ENCODE measurements around the gene PDSS1.
"Not testable (repeated sequence)": the region's sequence is repeated elsewhere in the genome, so short reads cannot be mapped to it uniquely, and the experiment has no call there.

PDSS1 gene

DNA sequence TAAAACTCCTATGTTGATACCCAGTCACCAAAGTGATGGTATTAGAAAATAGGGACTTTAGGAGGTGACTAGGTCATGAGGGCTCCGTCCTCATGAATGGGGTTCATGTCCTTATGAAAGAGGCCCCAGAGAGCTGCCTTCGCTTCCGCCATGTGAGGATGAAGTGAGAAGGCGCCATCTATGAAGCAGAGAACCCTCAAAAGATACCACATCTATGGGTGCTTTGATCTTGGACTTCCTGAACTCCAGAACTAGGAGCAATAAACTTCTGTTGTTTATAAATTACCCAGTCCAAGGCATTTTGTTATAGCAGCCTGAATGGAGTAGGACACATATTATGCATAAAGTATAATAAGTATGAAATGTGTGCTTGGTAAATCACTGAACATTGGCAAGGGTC is 8.1 kb upstream of the PDSS1 start:
- Mint-ChIP-seq H3K4me3 (no peak overlapping the region), H3K27me3 (peaks cover 25% of the 10 kb centered on the region), H3K36me3 (no peaks in the 10 kb centered on the region), H3K4me1 (no peaks in the 10 kb centered on the region), H3K27ac (no peak overlapping the region), H3K9me3 (no peaks in the 10 kb centered on the region)
- no peak for ATAC-seq

DNA sequence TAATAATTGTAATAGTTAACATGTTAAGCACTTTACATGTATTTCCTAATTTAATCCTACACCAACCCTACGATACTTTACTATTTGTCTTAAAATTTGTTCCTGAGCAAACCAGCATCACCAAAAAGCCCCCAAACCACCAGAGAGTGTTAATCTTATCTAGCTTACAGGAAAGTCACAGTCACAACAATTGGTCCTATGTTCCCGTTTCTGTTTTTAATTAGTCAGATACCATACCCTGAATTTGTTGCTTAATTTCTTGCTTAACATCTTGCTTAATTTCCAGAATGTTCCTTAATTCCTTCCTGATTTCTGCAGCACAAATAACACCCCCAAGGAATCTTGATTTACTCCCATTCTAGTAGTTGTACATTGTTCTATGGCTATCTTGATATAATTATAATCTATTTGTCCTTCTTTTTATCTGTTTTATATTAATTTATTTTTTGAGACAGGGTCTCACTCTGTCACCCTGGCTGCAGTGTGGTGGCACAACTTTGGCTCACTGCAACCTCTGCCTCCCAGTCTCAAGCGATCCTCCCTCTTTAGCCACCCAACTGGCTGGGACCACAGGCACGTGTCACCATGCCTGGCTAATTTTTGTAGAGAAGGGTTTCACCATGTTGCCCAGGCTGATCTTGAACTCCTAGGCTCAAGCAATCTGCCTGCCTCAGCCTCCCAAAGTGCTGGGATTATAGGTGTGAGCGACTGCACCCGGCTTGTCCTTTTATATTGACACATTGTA is 6.6 kb upstream of the PDSS1 start:
- H3K27ac Mint-ChIP-seq, result no peak overlapping the region
- H3K27me3 Mint-ChIP-seq, result peaks cover 16% of the 10 kb centered on the region
- ATAC-seq, result no peak
- H3K4me1 Mint-ChIP-seq, result no peaks in the 10 kb centered on the region
- H3K9me3 Mint-ChIP-seq, result no peaks in the 10 kb centered on the region
- no peak overlapping the region for H3K4me3 Mint-ChIP-seq
- H3K36me3 Mint-ChIP-seq, result no peaks in the 10 kb centered on the region

DNA sequence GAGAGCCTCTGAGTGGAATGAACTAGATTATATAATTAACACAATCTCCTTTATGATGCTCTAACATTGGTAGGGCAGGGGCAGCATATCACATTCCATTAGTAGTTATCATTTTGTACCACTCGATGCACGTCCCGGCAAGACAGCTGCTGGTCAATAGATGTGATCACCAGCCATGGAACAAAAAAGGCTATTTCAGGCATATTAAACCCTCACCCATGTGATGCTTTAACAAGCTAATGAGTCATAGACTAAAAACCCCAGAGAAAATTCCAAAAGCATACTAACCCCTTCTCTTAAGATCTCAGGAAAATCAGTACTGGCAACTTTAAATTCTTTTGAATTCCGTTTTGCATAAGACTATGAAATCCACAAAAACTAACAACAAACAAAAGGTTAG is 3.0 kb upstream of the PDSS1 start:
- H3K4me1 Mint-ChIP-seq, result peaks cover 17% of the 10 kb centered on the region
- not testable (repeated sequence) for ATAC-seq, H3K27ac Mint-ChIP-seq, H3K4me3 Mint-ChIP-seq, H3K9me3 Mint-ChIP-seq, H3K36me3 Mint-ChIP-seq, H3K27me3 Mint-ChIP-seq

DNA sequence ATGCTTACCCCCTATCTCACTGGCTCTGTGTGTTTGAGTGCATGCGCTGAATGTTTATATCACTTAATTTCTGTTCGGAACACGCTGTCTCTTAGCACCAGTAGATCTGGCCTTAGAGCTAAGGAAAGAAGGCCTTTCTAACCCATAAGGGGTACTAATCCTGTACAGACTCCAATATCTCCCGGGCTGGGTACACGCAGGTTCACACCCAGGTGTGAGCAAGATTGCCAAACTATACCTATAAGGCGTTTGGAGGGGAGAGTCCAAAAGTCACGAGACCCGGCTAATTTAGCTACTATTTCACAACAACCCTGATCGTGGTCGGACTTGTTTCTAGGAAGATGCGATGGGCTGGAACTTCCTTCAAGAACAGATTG is 727 bp upstream of the PDSS1 start:
- Mint-ChIP-seq H3K27me3 (no peaks in the 10 kb centered on the region), H3K27ac (peak overlapping the region; percentile 69), H3K9me3 (no peaks in the 10 kb centered on the region), H3K36me3 (peaks cover 10% of the 10 kb centered on the region), H3K4me3 (peak overlapping the region; percentile 92), H3K4me1 (peaks cover 27% of the 10 kb centered on the region)
- no peak for ATAC-seq

DNA sequence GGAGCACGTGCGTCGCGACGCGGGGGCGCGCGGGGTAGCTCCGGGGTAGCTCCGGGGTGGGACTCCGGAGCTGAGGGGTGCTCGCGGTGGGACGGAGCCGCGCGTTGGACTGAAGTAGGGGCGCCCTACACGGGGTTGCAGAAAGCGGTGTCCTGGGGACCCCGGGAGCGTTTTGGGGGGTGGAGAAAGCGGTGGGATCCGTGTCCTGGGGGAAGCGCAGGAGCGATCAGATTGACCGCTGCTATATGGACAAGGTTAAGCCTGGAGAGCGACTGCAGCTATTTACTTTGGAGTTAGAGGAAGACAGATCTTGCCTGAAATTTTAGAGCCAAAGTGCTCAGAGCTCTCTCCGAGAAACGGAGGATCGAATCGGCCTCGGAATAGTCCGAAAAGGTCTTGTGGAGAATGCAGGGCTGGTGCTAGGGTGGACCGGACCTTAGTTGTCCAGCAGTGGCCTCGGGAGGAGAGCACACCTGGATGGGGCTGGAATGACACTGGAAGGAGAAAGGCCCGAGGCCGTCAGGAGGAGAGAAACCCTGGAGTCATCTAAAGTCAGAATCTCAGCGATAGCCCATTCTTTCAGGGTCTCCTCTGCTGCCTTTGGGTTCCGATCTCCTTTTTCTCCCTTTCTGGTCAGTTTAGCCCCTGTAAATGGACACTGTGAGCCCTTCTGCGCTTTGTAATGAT is 564 bp downstream of the PDSS1 start:
- ATAC-seq, result no peak
- H3K36me3 Mint-ChIP-seq, result peaks cover 23% of the 10 kb centered on the region

DNA sequence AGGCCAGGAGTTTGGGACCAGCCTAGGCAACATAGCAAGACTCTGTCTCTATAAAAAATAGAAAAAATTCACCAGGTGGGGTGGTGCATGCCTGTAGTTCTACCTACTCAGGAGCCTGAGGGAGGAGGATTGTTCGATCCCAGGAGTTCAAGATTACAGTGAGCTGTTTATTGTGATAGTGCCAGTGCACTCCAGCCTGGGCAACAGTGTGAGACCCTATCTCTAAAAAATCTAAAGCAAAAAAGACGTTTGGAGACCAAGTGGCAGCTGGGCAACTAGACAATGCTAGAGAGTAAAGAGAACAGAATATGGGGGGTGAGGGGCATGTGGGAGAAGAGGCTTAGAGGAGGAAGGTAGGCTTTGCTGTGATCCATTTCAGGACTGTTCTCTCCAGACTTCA is 1.4 kb downstream of the PDSS1 start:
- Mint-ChIP-seq H3K36me3 (peaks cover 24% of the 10 kb centered on the region), H3K27me3 (no peaks in the 10 kb centered on the region), H3K27ac (peak overlapping the region; percentile 69), H3K4me1 (peaks cover 34% of the 10 kb centered on the region), H3K4me3 (peak overlapping the region; percentile 92), H3K9me3 (no peaks in the 10 kb centered on the region)
- no peak for ATAC-seq

More for the DNA sequence above, 564 bp downstream of the PDSS1 start:
- Mint-ChIP-seq H3K27me3 (no peaks in the 10 kb centered on the region), H3K27ac (peak overlapping the region; percentile 69), H3K9me3 (no peaks in the 10 kb centered on the region), H3K4me3 (peak overlapping the region; percentile 92), H3K4me1 (peaks cover 34% of the 10 kb centered on the region)

DNA sequence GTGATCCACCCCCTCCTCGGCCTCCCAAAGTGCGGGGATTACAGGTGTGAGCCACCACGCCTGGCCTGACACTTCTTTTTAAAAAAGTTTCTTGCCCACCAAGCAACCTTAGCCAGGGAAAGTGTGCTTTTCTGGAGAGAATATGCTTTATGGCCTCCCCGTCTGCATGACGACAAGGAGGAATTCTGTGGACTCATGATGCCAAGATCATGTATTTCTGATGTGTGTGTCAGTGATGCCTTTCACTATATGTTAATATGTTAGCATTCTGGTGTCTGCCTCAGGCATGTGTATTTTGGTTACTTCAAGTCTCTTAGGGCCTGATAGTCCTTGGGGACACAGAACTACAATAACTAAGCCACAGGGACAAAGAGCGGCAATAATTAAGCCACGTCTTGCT is 2.1 kb downstream of the PDSS1 start:
- peaks cover 34% of the 10 kb centered on the region for H3K4me1 Mint-ChIP-seq
- no peaks in the 10 kb centered on the region for H3K9me3 Mint-ChIP-seq
- no peak for ATAC-seq
- H3K36me3 Mint-ChIP-seq, result peaks cover 24% of the 10 kb centered on the region
- H3K4me3 Mint-ChIP-seq, result no peak overlapping the region
- H3K27me3 Mint-ChIP-seq, result no peaks in the 10 kb centered on the region
- no peak overlapping the region for H3K27ac Mint-ChIP-seq

DNA sequence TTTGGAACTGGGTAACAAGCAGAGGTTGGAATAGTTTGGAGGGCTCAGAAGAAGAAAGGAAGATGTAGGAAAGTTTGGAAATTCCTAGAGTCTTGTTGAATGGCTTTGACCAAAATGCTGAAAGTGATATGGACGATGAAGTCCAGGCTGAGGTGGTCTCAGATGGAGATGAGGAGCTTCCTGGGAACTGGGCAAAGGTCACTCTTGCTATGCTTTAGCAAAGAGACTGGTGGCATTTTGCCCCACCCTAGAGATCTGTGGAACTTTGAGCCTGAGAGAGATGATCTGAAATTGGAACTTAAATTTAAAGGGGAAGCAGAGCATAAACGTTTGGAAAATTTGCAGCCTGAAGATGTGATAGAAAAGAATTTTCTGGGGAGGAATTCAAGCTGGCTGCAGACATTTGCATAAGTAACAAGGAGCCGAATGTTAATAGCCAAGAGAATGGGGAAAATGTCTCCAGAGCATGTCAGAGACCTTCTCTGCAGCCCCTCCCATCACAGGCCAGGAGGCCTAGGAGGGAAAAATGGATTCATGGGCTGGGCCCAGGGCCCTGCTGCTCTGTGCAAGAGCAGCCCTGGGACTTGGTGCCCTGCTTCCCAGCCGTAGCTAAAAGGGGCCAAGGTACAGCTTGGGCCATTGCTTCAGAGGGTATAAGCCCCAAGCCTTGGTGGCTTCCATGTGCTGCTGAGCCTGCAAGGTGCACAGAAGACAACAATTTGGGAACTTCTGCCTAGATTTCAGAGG is 3.6 kb downstream of the PDSS1 start:
- no peaks in the 10 kb centered on the region for H3K9me3 Mint-ChIP-seq
- H3K4me1 Mint-ChIP-seq, result peaks cover 34% of the 10 kb centered on the region
- no peaks in the 10 kb centered on the region for H3K27me3 Mint-ChIP-seq
- peaks cover 34% of the 10 kb centered on the region for H3K36me3 Mint-ChIP-seq
- no peak for ATAC-seq
- H3K27ac Mint-ChIP-seq, result no peak overlapping the region
- no peak overlapping the region for H3K4me3 Mint-ChIP-seq

DNA sequence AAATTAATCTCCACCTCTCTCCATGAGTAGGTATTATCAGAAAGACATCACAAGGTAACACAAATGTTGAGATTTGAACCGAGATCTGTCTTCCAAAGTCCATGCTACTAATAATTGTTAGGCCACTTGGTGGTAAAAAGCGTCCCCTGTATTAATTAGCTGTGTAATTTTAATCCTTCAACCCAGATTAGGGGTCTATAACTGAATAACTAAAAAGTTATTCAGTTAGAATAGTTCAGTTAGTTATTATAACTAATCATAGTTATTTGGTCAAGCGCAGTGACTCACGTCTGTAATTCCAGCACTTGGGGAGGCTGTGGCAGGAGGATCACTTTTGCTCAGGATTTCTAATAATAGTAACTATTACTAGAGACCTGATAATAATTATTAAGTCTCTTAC is 5.6 kb downstream of the PDSS1 start:
- no peak overlapping the region for H3K4me3 Mint-ChIP-seq
- no peaks in the 10 kb centered on the region for H3K27me3 Mint-ChIP-seq
- peaks cover 54% of the 10 kb centered on the region for H3K36me3 Mint-ChIP-seq
- ATAC-seq, result no peak
- peaks cover 29% of the 10 kb centered on the region for H3K4me1 Mint-ChIP-seq
- H3K9me3 Mint-ChIP-seq, result no peaks in the 10 kb centered on the region
- no peak overlapping the region for H3K27ac Mint-ChIP-seq

DNA sequence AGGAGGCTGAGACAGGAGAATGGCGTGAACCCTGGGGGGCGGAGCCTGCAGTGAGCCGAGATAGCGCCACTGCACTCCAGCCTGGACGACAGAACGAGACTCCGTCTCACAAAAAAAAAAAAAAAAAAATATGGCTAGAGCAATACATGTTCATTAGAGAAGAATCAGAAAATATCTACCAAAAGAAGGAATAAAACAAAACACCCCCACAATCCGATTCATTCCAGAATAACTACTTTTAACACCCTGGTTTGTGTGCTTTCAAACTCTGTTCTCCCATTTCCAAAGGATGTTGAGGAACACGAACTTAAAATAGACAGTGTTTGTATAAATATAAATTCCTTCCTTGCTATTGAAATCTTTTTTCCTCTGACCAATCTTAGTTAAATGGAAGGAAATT is 6.5 kb downstream of the PDSS1 start:
- Mint-ChIP-seq H3K27me3 (no peaks in the 10 kb centered on the region), H3K9me3 (no peaks in the 10 kb centered on the region), H3K27ac (no peak overlapping the region), H3K4me1 (peaks cover 21% of the 10 kb centered on the region), H3K4me3 (no peak overlapping the region), H3K36me3 (peaks cover 63% of the 10 kb centered on the region)
- ATAC-seq, result no peak

DNA sequence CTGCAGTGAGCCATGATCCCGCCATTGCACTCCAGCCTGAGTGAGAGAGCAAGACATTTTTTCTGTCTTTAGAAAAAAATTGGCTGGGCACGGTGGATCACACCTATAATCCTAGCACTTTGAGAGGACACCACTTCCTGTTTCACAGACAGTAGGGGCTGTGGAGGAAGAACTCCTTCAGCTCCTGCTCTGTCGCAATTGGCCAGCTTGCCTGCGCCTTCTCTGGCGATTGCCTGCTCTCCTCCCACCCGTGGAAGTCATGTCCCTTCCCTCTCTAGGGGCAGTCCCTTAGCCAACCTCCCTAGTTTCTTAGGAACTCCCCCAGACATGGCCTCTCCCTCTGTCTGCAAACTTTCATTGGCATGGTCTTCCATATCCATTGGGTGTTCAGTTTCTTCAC is 8.7 kb downstream of the PDSS1 start:
- Mint-ChIP-seq H3K36me3 (peaks cover 57% of the 10 kb centered on the region), H3K4me1 (peaks cover 9% of the 10 kb centered on the region), H3K4me3 (no peak overlapping the region), H3K27me3 (no peaks in the 10 kb centered on the region), H3K27ac (no peak overlapping the region), H3K9me3 (no peaks in the 10 kb centered on the region)
- ATAC-seq, result no peak

DNA sequence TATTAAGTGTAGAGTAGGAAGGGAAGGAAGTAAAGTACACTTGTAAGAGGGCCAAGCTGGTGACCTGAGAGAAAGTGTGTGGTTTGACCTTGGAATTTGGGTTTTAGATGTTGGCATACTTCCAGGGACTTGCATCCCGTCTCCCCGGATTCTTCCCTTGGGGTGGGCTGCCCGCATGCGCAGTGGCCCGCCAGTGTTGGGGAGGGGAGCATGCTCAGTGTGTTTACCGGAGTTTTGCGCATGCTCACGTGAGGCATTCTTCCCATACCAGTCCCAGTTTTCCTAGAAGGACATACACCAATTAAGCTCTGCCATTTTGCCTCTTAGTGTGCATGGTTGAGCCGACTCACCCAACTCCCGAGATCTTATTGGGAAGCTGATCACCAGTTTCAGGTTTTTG is 9.4 kb downstream of the PDSS1 start:
- ATAC-seq, result no peak
- no peak overlapping the region for H3K4me3 Mint-ChIP-seq
- H3K9me3 Mint-ChIP-seq, result no peaks in the 10 kb centered on the region
- H3K36me3 Mint-ChIP-seq, result peaks cover 54% of the 10 kb centered on the region
- H3K27me3 Mint-ChIP-seq, result no peaks in the 10 kb centered on the region
- peaks cover 5% of the 10 kb centered on the region for H3K4me1 Mint-ChIP-seq
- no peak overlapping the region for H3K27ac Mint-ChIP-seq

DNA sequence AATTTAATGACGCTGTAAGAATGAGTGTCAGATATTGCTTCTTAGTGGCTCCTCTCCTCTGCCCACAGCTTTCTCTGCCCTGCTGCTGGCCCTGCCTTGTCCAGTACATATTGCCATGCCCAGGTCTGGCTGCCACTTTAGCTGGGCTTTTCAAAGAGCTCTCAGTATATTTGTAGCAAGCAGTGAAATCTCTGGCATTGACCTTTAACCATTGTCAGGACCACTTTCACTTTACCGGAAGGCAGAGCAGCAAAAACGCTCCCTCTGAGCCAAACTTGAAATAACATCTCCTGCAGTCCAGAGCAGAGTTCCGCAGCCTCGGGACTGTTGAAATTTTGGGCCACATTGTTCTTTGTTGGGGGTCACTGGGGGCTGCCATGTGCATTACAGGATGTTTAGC is 13.8 kb downstream of the PDSS1 start:
- Mint-ChIP-seq H3K4me3 (no peak overlapping the region), H3K36me3 (peaks cover 70% of the 10 kb centered on the region), H3K4me1 (no peaks in the 10 kb centered on the region), H3K27ac (no peak overlapping the region), H3K27me3 (no peaks in the 10 kb centered on the region), H3K9me3 (no peaks in the 10 kb centered on the region)
- ATAC-seq, result no peak

DNA sequence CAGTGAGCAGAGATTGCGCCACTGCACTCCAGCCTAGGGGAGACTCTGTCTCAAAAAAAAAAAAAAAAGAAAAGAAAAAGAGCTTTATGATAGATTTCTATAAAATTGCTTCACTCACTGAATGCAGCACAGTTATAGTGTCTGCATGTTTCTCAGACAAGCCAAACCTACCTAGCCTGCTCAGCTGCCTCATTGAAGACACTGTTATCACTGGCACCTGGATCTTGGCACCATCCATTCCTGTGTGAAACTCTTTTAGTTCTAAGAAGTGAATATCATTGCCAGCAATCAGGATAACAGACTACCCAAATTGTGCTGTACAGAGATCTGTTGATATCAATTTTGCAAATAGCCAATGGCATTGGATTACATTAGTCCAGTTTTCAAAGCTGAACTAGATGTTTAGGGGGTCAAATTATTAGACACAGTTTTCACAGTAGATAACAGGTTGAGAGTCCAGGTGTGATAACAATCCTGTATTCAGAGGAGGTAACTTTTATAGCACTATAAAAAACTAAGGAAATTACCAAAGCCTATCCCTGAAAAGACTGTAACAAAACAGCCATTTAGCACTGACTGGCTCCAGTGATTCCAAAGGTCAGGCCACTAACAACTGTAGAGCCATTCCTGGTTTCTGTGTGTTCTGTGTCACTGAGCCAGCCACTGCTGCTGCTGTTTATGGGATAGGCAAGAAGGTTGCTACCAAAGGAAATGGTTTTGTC is 17.1 kb downstream of the PDSS1 start:
- Mint-ChIP-seq H3K27ac (no peak overlapping the region), H3K4me3 (no peak overlapping the region), H3K4me1 (no peaks in the 10 kb centered on the region), H3K27me3 (no peaks in the 10 kb centered on the region), H3K9me3 (no peaks in the 10 kb centered on the region), H3K36me3 (peaks cover 56% of the 10 kb centered on the region)
- ATAC-seq, result no peak

DNA sequence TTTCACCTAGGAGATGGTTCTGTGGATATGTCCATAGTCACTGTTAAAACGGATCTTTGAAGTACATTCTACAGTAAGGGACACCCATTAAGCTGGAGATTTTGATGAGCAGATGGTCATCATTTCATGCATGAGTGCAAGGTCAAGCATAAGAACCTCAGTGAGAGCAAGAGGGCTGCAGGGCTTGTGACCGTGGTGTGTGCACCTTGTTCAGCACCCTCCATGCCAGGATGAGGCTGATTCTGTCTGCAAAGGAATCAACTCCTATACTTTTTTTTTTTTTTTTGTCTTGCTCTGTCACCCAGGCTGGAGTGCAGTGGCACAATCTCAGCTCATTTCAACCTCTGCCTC is 17.6 kb downstream of the PDSS1 start:
- no peaks in the 10 kb centered on the region for H3K9me3 Mint-ChIP-seq
- H3K27me3 Mint-ChIP-seq, result no peaks in the 10 kb centered on the region
- H3K36me3 Mint-ChIP-seq, result peaks cover 56% of the 10 kb centered on the region
- no peaks in the 10 kb centered on the region for H3K4me1 Mint-ChIP-seq
- no peak for ATAC-seq
- no peak overlapping the region for H3K27ac Mint-ChIP-seq
- H3K4me3 Mint-ChIP-seq, result no peak overlapping the region
